ENCODE data around the gene LOX. TPM values are rescaled to one million over a fixed set of nuclear protein-coding genes. Genes with fewer than 3 reads are reported as not detected.

Gene LOX
- total and polyA plus RNA-seq, 9 of the 15 experiments (the other 6 are each of a cell fraction or from before 2014, with no cell fraction given): 0.06 to 0.09 TPM; not detected in 7

DNA sequence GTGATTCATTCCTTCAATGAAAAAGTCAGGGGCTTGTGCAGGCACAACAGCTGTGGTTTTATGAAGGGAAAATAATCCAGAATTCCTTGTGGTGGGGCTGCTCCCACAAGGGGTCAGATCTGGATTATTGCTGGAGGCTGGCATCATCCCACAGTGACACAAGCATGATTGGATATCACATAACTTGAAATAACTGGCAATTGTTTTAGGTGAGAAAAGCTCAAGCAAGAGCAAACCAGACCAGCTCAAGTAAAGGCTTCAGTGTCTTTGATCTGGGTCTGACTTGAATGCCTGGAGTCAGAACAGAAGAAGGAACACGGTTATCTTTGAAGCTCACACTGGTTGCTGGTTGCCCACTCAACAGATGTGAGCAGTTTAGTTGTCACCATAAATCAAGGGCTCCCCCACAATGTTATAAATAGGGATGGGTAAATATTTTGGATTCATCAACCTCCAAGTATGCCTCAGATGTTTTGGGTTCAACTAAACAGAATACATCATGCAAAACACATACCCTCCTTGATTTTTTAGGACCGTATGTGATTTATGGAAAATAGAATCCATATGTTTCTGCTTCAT is 48.2 kb upstream of the LOX start (continued):
- no peak for TF ChIP-seq CBX2 (IDR thresholded peaks at IDR 0.05; ENCODE audit: insufficient read depth, low read length, poor library complexity, severe bottlenecking)
- 0 out of 4 replicates have a peak, but pooled peaks of 1 of the 2 experiments have one; percentile 40 for TF ChIP-seq MAZ (CRISPR knock-in tag; conservative IDR thresholded peaks at IDR 0.05 in 1 of 2, IDR thresholded peaks at IDR 0.05 in 1 of 2)
- TF ChIP-seq PHB2 (IDR thresholded peaks at IDR 0.05; ENCODE audit: low read depth): peak; percentile 80
- peak; percentile 95 to 96 for TF ChIP-seq KDM1A (IDR thresholded peaks at IDR 0.05)
- no peak for TF ChIP-seq ETV5 (CRISPR knock-in tag; IDR thresholded peaks at IDR 0.05; ENCODE audit: low read depth)
- peak; percentile 98 for TF ChIP-seq POLR2AphosphoS5 (IDR thresholded peaks at IDR 0.05; ENCODE audit: control insufficient read depth, insufficient read depth, low read depth, low read length)
- peak; percentile 46; the same call in 1 of the 2 replicates for TF ChIP-seq ZBTB2 (IDR thresholded peaks at IDR 0.05)
- peak; percentile 96 for TF ChIP-seq NCOR1 (IDR thresholded peaks at IDR 0.05)
- TF ChIP-seq, protein P1, sequence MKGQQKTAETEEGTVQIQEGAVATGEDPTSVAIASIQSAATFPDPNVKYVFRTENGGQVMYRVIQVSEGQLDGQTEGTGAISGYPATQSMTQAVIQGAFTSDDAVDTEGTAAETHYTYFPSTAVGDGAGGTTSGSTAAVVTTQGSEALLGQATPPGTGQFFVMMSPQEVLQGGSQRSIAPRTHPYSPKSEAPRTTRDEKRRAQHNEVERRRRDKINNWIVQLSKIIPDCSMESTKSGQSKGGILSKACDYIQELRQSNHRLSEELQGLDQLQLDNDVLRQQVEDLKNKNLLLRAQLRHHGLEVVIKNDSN (CRISPR knock-in tag; IDR thresholded peaks at IDR 0.05): no peak
- TF ChIP-seq FOXK1 (CRISPR knock-in tag; IDR thresholded peaks at IDR 0.05; ENCODE audit: borderline replicate concordance): no peak
- TF ChIP-seq DACH1 (IDR thresholded peaks at IDR 0.05; ENCODE audit: partially characterized antibody): peak; percentile 51
- peak; percentile 87 for TF ChIP-seq FOXM1 (IDR thresholded peaks at IDR 0.05; ENCODE audit: low read depth)
- TF ChIP-seq FOXM1 (CRISPR knock-in tag; IDR thresholded peaks at IDR 0.05; ENCODE audit: low read depth): no peak
- TF ChIP-seq, protein P2, sequence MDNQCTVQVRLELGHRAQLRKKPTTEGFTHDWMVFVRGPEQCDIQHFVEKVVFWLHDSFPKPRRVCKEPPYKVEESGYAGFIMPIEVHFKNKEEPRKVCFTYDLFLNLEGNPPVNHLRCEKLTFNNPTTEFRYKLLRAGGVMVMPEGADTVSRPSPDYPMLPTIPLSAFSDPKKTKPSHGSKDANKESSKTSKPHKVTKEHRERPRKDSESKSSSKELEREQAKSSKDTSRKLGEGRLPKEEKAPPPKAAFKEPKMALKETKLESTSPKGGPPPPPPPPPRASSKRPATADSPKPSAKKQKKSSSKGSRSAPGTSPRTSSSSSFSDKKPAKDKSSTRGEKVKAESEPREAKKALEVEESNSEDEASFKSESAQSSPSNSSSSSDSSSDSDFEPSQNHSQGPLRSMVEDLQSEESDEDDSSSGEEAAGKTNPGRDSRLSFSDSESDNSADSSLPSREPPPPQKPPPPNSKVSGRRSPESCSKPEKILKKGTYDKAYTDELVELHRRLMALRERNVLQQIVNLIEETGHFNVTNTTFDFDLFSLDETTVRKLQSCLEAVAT (IDR thresholded peaks at IDR 0.05): peak in 1 of 2 experiments; percentile 88; a peak in 2 of 4 replicates
- peak; percentile 74; the same call in 1 of the 2 replicates for TF ChIP-seq NCOA1 (IDR thresholded peaks at IDR 0.05; ENCODE audit: low read depth)
- no peak for TF ChIP-seq HSF4 (CRISPR knock-in tag; IDR thresholded peaks at IDR 0.05; ENCODE audit: borderline replicate concordance)
- no peak for TF ChIP-seq CREB5 (CRISPR knock-in tag; IDR thresholded peaks at IDR 0.05)
- peak; percentile 41; the same call in 1 of the 2 replicates for TF ChIP-seq CREM (IDR thresholded peaks at IDR 0.05; ENCODE audit: low read depth)
- TF ChIP-seq CREB3 (tag; conservative IDR thresholded peaks at IDR 0.05; ENCODE audit: low read depth): no peak
- TF ChIP-seq, protein P3, sequence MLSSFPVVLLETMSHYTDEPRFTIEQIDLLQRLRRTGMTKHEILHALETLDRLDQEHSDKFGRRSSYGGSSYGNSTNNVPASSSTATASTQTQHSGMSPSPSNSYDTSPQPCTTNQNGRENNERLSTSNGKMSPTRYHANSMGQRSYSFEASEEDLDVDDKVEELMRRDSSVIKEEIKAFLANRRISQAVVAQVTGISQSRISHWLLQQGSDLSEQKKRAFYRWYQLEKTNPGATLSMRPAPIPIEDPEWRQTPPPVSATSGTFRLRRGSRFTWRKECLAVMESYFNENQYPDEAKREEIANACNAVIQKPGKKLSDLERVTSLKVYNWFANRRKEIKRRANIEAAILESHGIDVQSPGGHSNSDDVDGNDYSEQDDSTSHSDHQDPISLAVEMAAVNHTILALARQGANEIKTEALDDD (IDR thresholded peaks at IDR 0.05): peak; percentile 82
- no peak for TF ChIP-seq SAFB (IDR thresholded peaks at IDR 0.05; ENCODE audit: borderline replicate concordance, low read depth, low read length)
- TF ChIP-seq PURB (CRISPR knock-in tag; IDR thresholded peaks at IDR 0.05; ENCODE audit: low read depth): no peak

Measured in K562 (cell line).